NCI-H526 treated with DMSO at 0.1 percent for 48 hours (cell line): ENCODE measurements around the gene HSD17B10.
A peak's percentile ranks its signal among the peaks of the same experiment; 100 is the strongest.
"Not testable (repeated sequence)": the region's sequence is repeated elsewhere in the genome, so short reads cannot be mapped to it uniquely, and the experiment has no call there.

Experiments
- DNase-seq: peaks from one replicate; lab custom pipeline; 2025; lab: John Stamatoyannopoulos, UW

Gene HSD17B10

GRCh38 chrX:53437206-53437605, 3.0 kb upstream of the HSD17B10 start:
- DNase-seq = no peak

GRCh38 chrX:53435997-53436396, 1.8 kb upstream of the HSD17B10 start:
- peak; percentile 5 for DNase-seq

- no peak for DNase-seq
Observed at GRCh38 chrX:53430231-53430630, 3.9 kb downstream of the HSD17B10 start.

- DNase-seq = no peak
Observed at GRCh38 chrX:53429755-53430154, 4.4 kb downstream of the HSD17B10 start.

GRCh38 chrX:53422861-53423306, 11.3 kb downstream of the HSD17B10 start, which contains the start of gene RIBC1:
Gene RIBC1, plus strand, starts transcription at chrX:53422873. Its CDS starts 3,404 bp downstream, at chrX:53426277.
- DNase-seq = no peak

- peak; percentile 83 for DNase-seq
Observed at GRCh38 chrX:53422086-53422860, 11.9 kb downstream of the HSD17B10 start, which contains the start of gene SMC1A. Gene SMC1A, minus strand, starts transcription at chrX:53422654. Its CDS starts 54 bp downstream, at chrX:53422600.

- no peak for DNase-seq
Observed at GRCh38 chrX:53421772-53422085, 12.4 kb downstream of the HSD17B10 start.

GRCh38 chrX:53421125-53421524, 13.0 kb downstream of the HSD17B10 start:
- no peak for DNase-seq

- DNase-seq = not testable (repeated sequence)
Observed at GRCh38 chrX:53420351-53420750, 13.8 kb downstream of the HSD17B10 start.

- DNase-seq = no peak
Observed at GRCh38 chrX:53412446-53412845, 21.7 kb downstream of the HSD17B10 start.

GRCh38 chrX:53403535-53403934, 30.6 kb downstream of the HSD17B10 start:
- DNase-seq = no peak

GRCh38 chrX:53398216-53398615, 36.0 kb downstream of the HSD17B10 start:
- DNase-seq = no peak

GRCh38 chrX:53395605-53396298, 38.4 kb downstream of the HSD17B10 start:
- DNase-seq = no peak

- no peak for DNase-seq
Observed at GRCh38 chrX:53383376-53384076, 50.6 kb downstream of the HSD17B10 start.
